PC-3 (cell line): ENCODE measurements around the gene DOK5.

ENCODE experiments used
- CTCF ChIP-seq: fragments of 300-600 bp; sonication (generic); conservative IDR thresholded peaks from 2 replicates; pipeline ENCODE4 v1.5.1; 2017; ENCODE audit warnings: antibody characterized with exemption, low read depth, mild to moderate bottlenecking, low read length
- EZH2 ChIP-seq: fragments of 300-600 bp; sonication (generic); IDR thresholded peaks from one replicate; pipeline ENCODE4 v1.6.1; 2017; ENCODE audit warnings: antibody characterized with exemption, mild to moderate bottlenecking, low read length; ENCODE audit not compliant: unreplicated experiment

- no peak for TF ChIP-seq EZH2
- TF ChIP-seq CTCF: no peak
These were observed 31.2 kb downstream of the DOK5 start for GRCh38 chr20:54506643-54507042.
